ENCODE data around the gene SLC9A9. TPM values are rescaled to one million over a fixed set of nuclear protein-coding genes. Genes with fewer than 3 reads are reported as not detected.

The SLC9A9 gene
- total RNA-seq, 4 donors from 2014 or later = 7.8 to 19.6 (median 13.4) TPM

GRCh38 chr3:143349455-143349854 is 498.8 kb downstream of the SLC9A9 start:
- intact Hi-C loops (cut with DNase I) = no loop called here
- H3K36me3 ChIP-seq = no peaks in the 10 kb centered on the region
- H3K27me3 ChIP-seq = no peaks in the 10 kb centered on the region
- 77 to 97% methylated on average over 2 of the region's 2 CpGs for WGBS, 2 donors
- H3K4me1 ChIP-seq = no peaks in the 10 kb centered on the region
- TF ChIP-seq POLR2A (IDR thresholded peaks at IDR 0.05) = no peak
- DNase-seq = no peak
- no peaks in the 10 kb centered on the region for H3K9me3 ChIP-seq
- H3K27ac ChIP-seq = no peak overlapping the region
- H3K4me3 ChIP-seq (replicated peaks in 1 of 3) = no peak overlapping the region

GRCh38 chr3:143348486-143349327 is 499.6 kb downstream of the SLC9A9 start:
- H3K4me3 ChIP-seq (replicated peaks in 1 of 3) = no peak overlapping the region
- no peaks in the 10 kb centered on the region for H3K4me1 ChIP-seq
- intact Hi-C loops (cut with DNase I) = no loop called here
- TF ChIP-seq POLR2A (IDR thresholded peaks at IDR 0.05) (no peak), CTCF (IDR thresholded peaks at IDR 0.05) (peak in 1 of 6 experiments; percentile 17)
- H3K27ac ChIP-seq = no peak overlapping the region
- no peaks in the 10 kb centered on the region for H3K9me3 ChIP-seq
- WGBS, 2 donors = 62 to 69% methylated on average over 5 of the region's 5 CpGs
- no peaks in the 10 kb centered on the region for H3K36me3 ChIP-seq
- H3K27me3 ChIP-seq = no peaks in the 10 kb centered on the region
- DNase-seq = peak; percentile 4 to 18

GRCh38 chr3:143344516-143345165 is 503.6 kb downstream of the SLC9A9 start:
- H3K4me3 ChIP-seq (replicated peaks in 1 of 3) = no peak overlapping the region
- no peaks in the 10 kb centered on the region for H3K9me3 ChIP-seq
- no peaks in the 10 kb centered on the region for H3K36me3 ChIP-seq
- no peak for TF ChIP-seq CTCF (IDR thresholded peaks at IDR 0.05)
- no peak for TF ChIP-seq POLR2A (IDR thresholded peaks at IDR 0.05)
- H3K4me1 ChIP-seq = no peaks in the 10 kb centered on the region
- 85 to 91% methylated on average over 1 of the region's 1 CpG for WGBS, 2 donors
- no peak overlapping the region for H3K27ac ChIP-seq
- no peak for DNase-seq
- intact Hi-C loops (cut with DNase I) = no loop called here
- no peaks in the 10 kb centered on the region for H3K27me3 ChIP-seq

GRCh38 chr3:143343944-143344343 is 504.3 kb downstream of the SLC9A9 start:
- intact Hi-C loops (cut with DNase I) = no loop called here
- no peak for TF ChIP-seq CTCF (IDR thresholded peaks at IDR 0.05)
- TF ChIP-seq POLR2A (IDR thresholded peaks at IDR 0.05) = no peak
- no peaks in the 10 kb centered on the region for H3K27me3 ChIP-seq
- DNase-seq = no peak
- no peaks in the 10 kb centered on the region for H3K4me1 ChIP-seq
- H3K9me3 ChIP-seq = no peaks in the 10 kb centered on the region
- H3K4me3 ChIP-seq (replicated peaks in 1 of 3) = no peak overlapping the region
- no peak overlapping the region for H3K27ac ChIP-seq
- 92 to 98% methylated on average over 1 of the region's 1 CpG for WGBS, 2 donors
- no peaks in the 10 kb centered on the region for H3K36me3 ChIP-seq

- Histone ChIP-seq H3K4me3 (replicated peaks in 1 of 3) (no peak overlapping the region), H3K27me3 (no peaks in the 10 kb centered on the region), H3K4me1 (no peaks in the 10 kb centered on the region), H3K9me3 (no peaks in the 10 kb centered on the region), H3K27ac (no peak overlapping the region), H3K36me3 (no peaks in the 10 kb centered on the region)
- no peak for TF ChIP-seq POLR2A (IDR thresholded peaks at IDR 0.05)
- no peak for TF ChIP-seq CTCF (IDR thresholded peaks at IDR 0.05)
- DNase-seq = no peak
- intact Hi-C loops (cut with DNase I) = no loop called here
- 91 to 96% methylated on average over 1 of the region's 1 CpG for WGBS, 2 donors
These were observed 505.2 kb downstream of the SLC9A9 start for GRCh38 chr3:143343031-143343430.

All from thyroid gland (tissue), 4 donors.